Measurements from ENCODE around the gene SLFN5.
"Not testable (repeated sequence)": the region's sequence is repeated elsewhere in the genome, so short reads cannot be mapped to it uniquely, and the experiment has no call there.

The SLFN5 gene

GRCh38 chr17:35278454-35278853, 35.6 kb downstream of the SLFN5 start:
- not testable (repeated sequence) for H3K4me2 ChIP-seq (ENCODE audit: low read length)

GRCh38 chr17:35278876-35279275, 36.0 kb downstream of the SLFN5 start:
- not testable (repeated sequence) for H3K79me1 ChIP-seq (ENCODE audit: low read length); H3K14ac ChIP-seq (ENCODE audit: low read length); H3K9ac ChIP-seq (ENCODE audit: low read length); H3K27me3 ChIP-seq (ENCODE audit: insufficient read depth, low read length); H3K4ac ChIP-seq (ENCODE audit: low read depth, low read length); H2AFZ ChIP-seq (ENCODE audit: insufficient read depth, low read length, poor library complexity); H2BK120ac ChIP-seq (ENCODE audit: insufficient read depth, low read length, poor library complexity); H3K9me3 ChIP-seq (ENCODE audit: insufficient read depth, low read depth, low read length); H2BK5ac ChIP-seq (ENCODE audit: low read depth, low read length, poor library complexity); H3K4me1 ChIP-seq (ENCODE audit: control insufficient read depth in 1 of 2, insufficient read depth in 2 of 2, low read length in 2 of 2); H2AK5ac ChIP-seq (ENCODE audit: low read length); H3K36me3 ChIP-seq (ENCODE audit: control insufficient read depth in 1 of 2, insufficient read depth in 2 of 2, low read length in 2 of 2); H4K91ac ChIP-seq (ENCODE audit: low read depth, low read length); H2BK12ac ChIP-seq (ENCODE audit: low read length); H3K23ac ChIP-seq (ENCODE audit: low read length); H4K12ac ChIP-seq (ENCODE audit: low read depth, low read length); H3K4me2 ChIP-seq (ENCODE audit: low read length); H3K18ac ChIP-seq (ENCODE audit: low read length); H3K27ac ChIP-seq (ENCODE audit: low read depth, low read length); DNase-seq; H3K79me2 ChIP-seq (ENCODE audit: control insufficient read depth, insufficient read depth, low read length, poor library complexity); H4K8ac ChIP-seq (ENCODE audit: low read depth, low read length); H3K4me3 ChIP-seq (ENCODE audit: low read depth, low read length)
- WGBS (ENCODE audit: extremely low coverage, insufficient coverage, insufficient read length): no CpG with 5 or more reads among the region's 29 CpGs

More at GRCh38 chr17:35278454-35278853, 35.6 kb downstream of the SLFN5 start:
- not testable (repeated sequence) for H3K18ac ChIP-seq (ENCODE audit: low read length); H3K4me3 ChIP-seq (ENCODE audit: low read depth, low read length); H2AFZ ChIP-seq (ENCODE audit: insufficient read depth, low read length, poor library complexity); H3K4me1 ChIP-seq (ENCODE audit: control insufficient read depth in 1 of 2, insufficient read depth in 2 of 2, low read length in 2 of 2); H3K14ac ChIP-seq (ENCODE audit: low read length); H3K23ac ChIP-seq (ENCODE audit: low read length); H4K8ac ChIP-seq (ENCODE audit: low read depth, low read length); H4K91ac ChIP-seq (ENCODE audit: low read depth, low read length); H2BK5ac ChIP-seq (ENCODE audit: low read depth, low read length, poor library complexity); H3K9ac ChIP-seq (ENCODE audit: low read length); H2BK120ac ChIP-seq (ENCODE audit: insufficient read depth, low read length, poor library complexity); H3K79me1 ChIP-seq (ENCODE audit: low read length); H4K12ac ChIP-seq (ENCODE audit: low read depth, low read length); H3K4ac ChIP-seq (ENCODE audit: low read depth, low read length); H3K9me3 ChIP-seq (ENCODE audit: insufficient read depth, low read depth, low read length); DNase-seq; H2BK12ac ChIP-seq (ENCODE audit: low read length); H3K27ac ChIP-seq (ENCODE audit: low read depth, low read length); H3K27me3 ChIP-seq (ENCODE audit: insufficient read depth, low read length); H3K36me3 ChIP-seq (ENCODE audit: control insufficient read depth in 1 of 2, insufficient read depth in 2 of 2, low read length in 2 of 2); H2AK5ac ChIP-seq (ENCODE audit: low read length); H3K79me2 ChIP-seq (ENCODE audit: control insufficient read depth, insufficient read depth, low read length, poor library complexity)
- no CpG with 5 or more reads among the region's 6 CpGs for WGBS (ENCODE audit: extremely low coverage, insufficient coverage, insufficient read length)

DNA sequence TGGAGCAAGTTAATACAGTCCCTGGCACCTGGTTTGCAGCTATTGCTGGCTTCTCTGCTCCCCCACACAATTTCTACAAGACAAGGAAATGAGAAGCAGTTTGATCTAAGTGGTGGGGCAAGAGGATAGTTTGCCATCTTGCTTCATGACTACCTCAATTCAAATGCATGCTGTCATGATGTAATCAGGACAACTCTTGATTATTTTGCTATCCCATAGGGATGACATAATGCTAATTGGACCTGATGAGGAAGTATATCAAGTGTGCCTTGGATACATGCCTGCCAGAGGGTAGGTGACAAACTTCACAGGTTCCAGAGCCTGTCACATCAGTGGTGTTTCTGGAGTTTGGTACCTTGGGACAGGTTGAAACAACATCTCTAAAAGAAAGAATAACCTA, 40.9 kb downstream of the SLFN5 start:
- no peak overlapping the region for H3K14ac ChIP-seq (ENCODE audit: low read length)
- H3K4me2 ChIP-seq (ENCODE audit: low read length): no peak overlapping the region
- no peak overlapping the region for H3K27ac ChIP-seq (ENCODE audit: low read depth, low read length)
- DNase-seq: no peak
- no peaks in the 10 kb centered on the region for H3K36me3 ChIP-seq (ENCODE audit: control insufficient read depth in 1 of 2, insufficient read depth in 2 of 2, low read length in 2 of 2)
- H3K18ac ChIP-seq (ENCODE audit: low read length): no peak overlapping the region
- no peak overlapping the region for H3K4me3 ChIP-seq (ENCODE audit: low read depth, low read length)
- H2AK5ac ChIP-seq (ENCODE audit: low read length): no peak overlapping the region
- no peaks in the 10 kb centered on the region for H3K9me3 ChIP-seq (ENCODE audit: insufficient read depth, low read depth, low read length)
- no peak overlapping the region for H4K91ac ChIP-seq (ENCODE audit: low read depth, low read length)
- no peaks in the 10 kb centered on the region for H3K27me3 ChIP-seq (ENCODE audit: insufficient read depth, low read length)
- H3K9ac ChIP-seq (ENCODE audit: low read length): no peak overlapping the region
- no peak overlapping the region for H4K8ac ChIP-seq (ENCODE audit: low read depth, low read length)
- H2AFZ ChIP-seq (ENCODE audit: insufficient read depth, low read length, poor library complexity): no peak overlapping the region
- no peak overlapping the region for H3K4ac ChIP-seq (ENCODE audit: low read depth, low read length)
- H3K79me2 ChIP-seq (ENCODE audit: control insufficient read depth, insufficient read depth, low read length, poor library complexity): no peaks in the 10 kb centered on the region
- H2BK5ac ChIP-seq (ENCODE audit: low read depth, low read length, poor library complexity): no peak overlapping the region
- H4K12ac ChIP-seq (ENCODE audit: low read depth, low read length): no peak overlapping the region
- no peaks in the 10 kb centered on the region for H3K4me1 ChIP-seq (ENCODE audit: control insufficient read depth in 1 of 2, insufficient read depth in 2 of 2, low read length in 2 of 2)
- H3K79me1 ChIP-seq (ENCODE audit: low read length): no peaks in the 10 kb centered on the region
- no peak overlapping the region for H3K23ac ChIP-seq (ENCODE audit: low read length)
- no peak overlapping the region for H2BK12ac ChIP-seq (ENCODE audit: low read length)
- no peak overlapping the region for H2BK120ac ChIP-seq (ENCODE audit: insufficient read depth, low read length, poor library complexity)

DNA sequence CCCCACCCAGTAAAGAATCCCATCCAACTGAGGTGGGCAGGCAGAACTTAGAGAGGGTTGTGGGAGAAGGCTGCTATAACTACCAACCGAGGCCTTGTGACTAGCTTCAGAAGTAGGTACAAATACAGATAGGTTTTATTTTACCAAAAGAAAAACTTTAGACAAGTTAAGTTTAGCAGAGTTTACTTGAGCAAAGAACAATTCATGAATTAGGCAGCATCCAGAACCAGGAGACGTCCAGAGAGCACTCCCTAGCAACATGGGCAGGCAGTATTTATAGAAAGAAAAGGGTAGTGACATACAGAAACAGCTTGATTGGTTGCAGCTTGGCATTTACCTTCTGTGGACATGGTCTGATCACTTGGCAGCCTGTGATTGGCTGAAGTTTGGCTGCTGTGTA, 42.1 kb downstream of the SLFN5 start:
- Histone ChIP-seq H3K4ac (ENCODE audit: low read depth, low read length) (no peak overlapping the region), H3K27ac (ENCODE audit: low read depth, low read length) (no peak overlapping the region), H2AK5ac (ENCODE audit: low read length) (no peak overlapping the region), H2BK12ac (ENCODE audit: low read length) (no peak overlapping the region), H3K14ac (ENCODE audit: low read length) (no peak overlapping the region), H2AFZ (ENCODE audit: insufficient read depth, low read length, poor library complexity) (no peak overlapping the region), H4K91ac (ENCODE audit: low read depth, low read length) (no peak overlapping the region), H4K8ac (ENCODE audit: low read depth, low read length) (no peak overlapping the region), H3K79me2 (ENCODE audit: control insufficient read depth, insufficient read depth, low read length, poor library complexity) (no peaks in the 10 kb centered on the region), H3K4me3 (ENCODE audit: low read depth, low read length) (no peak overlapping the region), H3K36me3 (ENCODE audit: control insufficient read depth in 1 of 2, insufficient read depth in 2 of 2, low read length in 2 of 2) (no peaks in the 10 kb centered on the region), H3K4me2 (ENCODE audit: low read length) (no peak overlapping the region), H3K79me1 (ENCODE audit: low read length) (no peaks in the 10 kb centered on the region), H3K23ac (ENCODE audit: low read length) (no peak overlapping the region), H3K9me3 (ENCODE audit: insufficient read depth, low read depth, low read length) (no peaks in the 10 kb centered on the region), H4K12ac (ENCODE audit: low read depth, low read length) (no peak overlapping the region), H3K27me3 (ENCODE audit: insufficient read depth, low read length) (no peaks in the 10 kb centered on the region), H2BK5ac (ENCODE audit: low read depth, low read length, poor library complexity) (no peak overlapping the region), H3K18ac (ENCODE audit: low read length) (no peak overlapping the region), H2BK120ac (ENCODE audit: insufficient read depth, low read length, poor library complexity) (no peak overlapping the region), H3K9ac (ENCODE audit: low read length) (no peak overlapping the region), H3K4me1 (ENCODE audit: control insufficient read depth in 1 of 2, insufficient read depth in 2 of 2, low read length in 2 of 2) (no peaks in the 10 kb centered on the region)
- no CpG with 5 or more reads among the region's 2 CpGs for WGBS (ENCODE audit: extremely low coverage, insufficient coverage, insufficient read length)
- DNase-seq: no peak

All from trophoblast cell (in vitro differentiated cells and primary cell).